Breast epithelium (tissue), 3 donors: ENCODE data around the gene ATP8B1.

Source experiments
- POLR2A ChIP-seq: fragments of 450-650 bp; IDR thresholded peaks from one replicate; pipeline ENCODE4 v1.6.1; 2016; ENCODE audit warnings: antibody characterized with exemption, mild to moderate bottlenecking, moderate library complexity
- POLR2AphosphoS5 ChIP-seq, 3 donors: sonication (generic); formaldehyde crosslinking; IDR thresholded peaks; one replicate each; pipeline ENCODE4 v1.6.1; 2017; ENCODE audit warnings: antibody characterized with exemption in 3 of 3
- TF ChIP-seq, protein P1 (sequence below), 3 donors: fragments of 450-650 bp; IDR thresholded peaks; one replicate each; pipeline ENCODE4 v1.5.1; 2016 to 2017; ENCODE audit warnings: antibody characterized with exemption in 3 of 3, mild to moderate bottlenecking in 3 of 3, moderate library complexity in 3 of 3

DNA sequence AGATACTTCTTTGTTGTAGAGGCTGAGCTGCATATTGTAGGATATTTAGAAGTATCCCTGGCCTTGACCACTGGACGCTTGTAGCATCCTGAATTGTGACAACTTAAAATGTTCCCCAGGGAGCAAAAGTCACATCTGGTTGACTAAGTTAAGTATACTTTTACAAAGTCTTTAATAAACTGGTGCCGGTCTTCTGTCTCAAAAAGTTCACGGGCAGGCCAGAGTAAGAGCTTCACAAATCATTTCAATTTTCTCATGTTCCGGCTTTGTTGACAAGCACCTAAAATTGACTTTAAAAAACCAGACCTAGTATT is 18.4 kb downstream of the ATP8B1 start:
- TF ChIP-seq POLR2A = no peak
- TF ChIP-seq, protein P1, sequence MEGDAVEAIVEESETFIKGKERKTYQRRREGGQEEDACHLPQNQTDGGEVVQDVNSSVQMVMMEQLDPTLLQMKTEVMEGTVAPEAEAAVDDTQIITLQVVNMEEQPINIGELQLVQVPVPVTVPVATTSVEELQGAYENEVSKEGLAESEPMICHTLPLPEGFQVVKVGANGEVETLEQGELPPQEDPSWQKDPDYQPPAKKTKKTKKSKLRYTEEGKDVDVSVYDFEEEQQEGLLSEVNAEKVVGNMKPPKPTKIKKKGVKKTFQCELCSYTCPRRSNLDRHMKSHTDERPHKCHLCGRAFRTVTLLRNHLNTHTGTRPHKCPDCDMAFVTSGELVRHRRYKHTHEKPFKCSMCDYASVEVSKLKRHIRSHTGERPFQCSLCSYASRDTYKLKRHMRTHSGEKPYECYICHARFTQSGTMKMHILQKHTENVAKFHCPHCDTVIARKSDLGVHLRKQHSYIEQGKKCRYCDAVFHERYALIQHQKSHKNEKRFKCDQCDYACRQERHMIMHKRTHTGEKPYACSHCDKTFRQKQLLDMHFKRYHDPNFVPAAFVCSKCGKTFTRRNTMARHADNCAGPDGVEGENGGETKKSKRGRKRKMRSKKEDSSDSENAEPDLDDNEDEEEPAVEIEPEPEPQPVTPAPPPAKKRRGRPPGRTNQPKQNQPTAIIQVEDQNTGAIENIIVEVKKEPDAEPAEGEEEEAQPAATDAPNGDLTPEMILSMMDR (IDR thresholded peaks at IDR 0.05) = no peak
- TF ChIP-seq POLR2AphosphoS5 (IDR thresholded peaks at IDR 0.05) = no peak
